A549 (cell line): Measurements from ENCODE around the gene SKIC8.

Experiments
- CHD2 ChIP-seq: fragments of 150-350 bp; IDR thresholded peaks from 2 replicates; pipeline ENCODE4 v1.6.1; 2014; ENCODE audit warnings: low read length; ENCODE audit not compliant: partially characterized antibody
- CTCF ChIP-seq: fragments of >200 bp; sonication (Bioruptor Twin); formaldehyde crosslinking; IDR thresholded peaks from 3 replicates; pipeline ENCODE4 v1.5.1; 2016
- EP300 ChIP-seq, 2 experiments: fragments of >200 bp; sonication (Bioruptor Twin); formaldehyde crosslinking; IDR thresholded peaks; 2 replicates in 1 of 2; 3 replicates in 1 of 2; pipeline ENCODE4 v1.6.1; 2016 to 2017
- HMGXB4 ChIP-seq: fragments of 250-450 bp; sonication (Bioruptor Pico); IDR thresholded peaks from 2 replicates; pipeline ENCODE4 v1.5.0; 2021; ENCODE audit warnings: mild to moderate bottlenecking, moderate library complexity, borderline replicate concordance
- MAX ChIP-seq: IDR thresholded peaks from 2 replicates; pipeline ENCODE4 v1.6.1; 2012

- TF ChIP-seq CTCF, result no peak
- TF ChIP-seq MAX, result no peak
- TF ChIP-seq CHD2, result no peak
- no peak for TF ChIP-seq EP300 (IDR thresholded peaks at IDR 0.05)
- TF ChIP-seq HMGXB4 (CRISPR knock-in tag), result no peak
These were observed 23.1 kb downstream of the SKIC8 start for GRCh38 chr15:78276064-78276943.
